Anterior cingulate cortex (tissue), 58 donors: Measurements from ENCODE around the gene GPNMB.
A peak's percentile ranks its signal among the peaks of the same experiment; 100 is the strongest.

Experiments
- DNase-seq, 58 donors: peaks; one replicate each; lab custom pipeline; 2025; lab: John Stamatoyannopoulos, UW

The GPNMB gene

DNA sequence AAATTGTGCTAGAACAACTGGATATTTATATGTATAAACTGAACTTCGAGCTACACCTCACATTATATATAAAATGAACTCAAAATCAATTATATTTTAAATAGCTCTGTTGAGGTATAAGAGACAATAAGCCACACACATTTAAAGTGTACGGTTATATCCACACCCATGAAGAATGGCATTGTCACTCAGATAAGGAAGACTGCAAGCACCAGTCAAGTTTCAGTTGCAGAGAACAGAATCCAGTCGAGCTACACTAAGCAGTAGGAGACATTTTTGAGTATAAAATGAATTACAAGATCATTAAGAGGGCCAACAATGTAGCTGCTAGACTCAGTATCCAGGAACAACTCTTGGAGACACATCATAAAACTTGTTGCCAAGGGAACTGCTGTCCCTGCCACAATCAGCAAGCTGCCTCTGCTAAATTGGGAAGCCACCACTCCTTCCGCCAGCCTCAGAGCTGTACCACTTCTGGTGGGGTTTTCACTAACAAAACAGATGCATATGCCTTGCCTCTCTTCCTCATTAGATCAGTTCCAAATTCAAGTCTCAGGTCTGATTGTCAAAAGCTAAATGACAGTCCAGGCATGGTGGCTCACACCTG is 19.6 kb upstream of the GPNMB start:
- peak in 38 of 58 donors; percentile 8 to 77 (median 40) for DNase-seq

DNA sequence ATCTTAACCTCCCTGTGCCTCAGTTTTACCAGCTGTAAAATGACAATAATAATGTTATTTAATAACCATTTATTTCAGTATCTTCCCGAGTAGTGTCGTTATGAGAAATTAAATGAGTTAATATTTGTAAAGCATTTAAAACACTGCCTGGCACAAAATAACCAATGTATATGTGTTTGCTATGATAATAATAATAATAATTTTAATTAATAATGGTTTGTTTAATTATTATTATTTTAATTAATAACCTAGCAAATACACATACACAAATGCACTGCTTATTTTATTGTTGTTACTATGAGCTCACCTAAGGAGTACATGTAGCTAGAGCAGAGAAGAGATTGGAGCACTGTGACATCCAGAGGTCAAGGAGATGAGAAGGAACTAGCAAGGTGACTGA is 18.2 kb upstream of the GPNMB start:
- no peak for DNase-seq

DNA sequence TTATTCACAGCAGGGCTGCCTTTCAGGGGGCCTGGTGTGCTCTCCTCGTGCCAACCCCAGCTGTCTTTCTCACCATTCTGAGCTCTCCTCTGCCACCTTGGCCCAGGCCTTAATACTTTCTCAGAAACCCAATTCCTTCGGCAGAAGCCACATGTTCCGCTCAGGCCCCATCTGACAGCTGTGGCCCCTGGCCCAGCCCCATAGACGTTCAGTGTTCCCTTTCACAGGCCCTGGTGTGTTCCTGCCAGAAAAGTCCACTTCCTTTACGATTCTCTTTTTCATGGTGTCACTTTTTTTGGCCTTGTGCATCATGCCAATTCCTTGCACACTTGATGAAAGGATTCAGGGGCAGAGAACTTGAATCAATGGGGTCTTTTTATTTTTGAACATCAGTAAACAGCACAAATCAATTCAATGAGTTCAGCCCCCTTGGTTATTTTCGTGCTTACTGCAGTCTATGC is 15.9 kb upstream of the GPNMB start:
- peak in 52 of 58 donors; percentile 8 to 83 (median 50) for DNase-seq

DNA sequence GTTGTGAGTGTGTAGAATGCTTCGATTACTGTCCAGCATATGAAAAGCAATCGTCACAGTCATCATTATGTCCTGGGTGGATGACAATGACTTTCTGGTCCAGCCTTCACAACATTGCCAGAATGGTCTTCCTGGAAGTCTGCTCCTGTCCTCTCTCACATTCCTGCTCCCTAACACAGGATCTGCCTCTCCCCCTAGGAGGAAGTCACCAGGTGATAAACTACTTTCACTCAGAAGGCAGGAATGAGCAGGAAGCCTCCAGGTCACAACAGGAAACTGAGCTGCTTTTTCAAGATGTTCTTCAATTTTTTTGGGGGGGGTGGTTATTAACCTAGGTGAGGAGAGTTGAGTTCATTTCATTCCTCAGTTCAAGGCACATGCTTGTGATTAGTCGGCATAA is 13.6 kb upstream of the GPNMB start:
- no peak for DNase-seq

DNA sequence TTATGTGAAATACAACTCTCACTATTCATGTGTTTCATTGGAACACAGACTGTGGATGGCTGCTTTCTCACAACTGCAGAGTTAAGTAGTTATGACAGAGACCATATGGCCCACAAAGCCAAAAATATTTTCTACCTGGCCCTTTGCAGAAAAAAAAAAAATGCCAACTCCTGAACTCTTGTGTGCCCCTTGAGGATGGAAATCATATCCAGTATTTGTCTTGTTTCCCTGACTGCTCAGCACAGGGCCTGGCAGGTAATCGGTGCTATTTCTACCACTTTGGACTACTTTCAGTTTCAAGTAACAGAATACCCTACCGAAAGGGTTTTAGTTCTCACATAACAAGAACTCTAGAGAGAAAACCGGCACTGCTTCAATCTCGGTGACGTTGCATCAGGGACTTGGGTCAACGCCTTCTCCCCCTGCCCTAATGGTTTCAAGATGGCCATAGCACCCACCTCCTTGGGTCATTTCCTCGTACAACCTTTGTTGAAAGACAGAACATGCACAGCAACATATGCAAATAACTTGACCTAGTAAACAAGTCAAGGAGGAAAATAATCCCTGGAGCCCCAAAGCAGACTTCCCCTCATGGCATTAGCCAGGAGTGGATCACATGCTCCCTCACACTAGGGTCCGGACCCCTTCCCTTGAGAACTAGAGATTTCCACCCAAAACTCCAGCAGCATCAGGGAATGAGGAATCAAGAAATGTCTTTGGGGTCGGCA is 11.8 kb upstream of the GPNMB start:
- no peak for DNase-seq

DNA sequence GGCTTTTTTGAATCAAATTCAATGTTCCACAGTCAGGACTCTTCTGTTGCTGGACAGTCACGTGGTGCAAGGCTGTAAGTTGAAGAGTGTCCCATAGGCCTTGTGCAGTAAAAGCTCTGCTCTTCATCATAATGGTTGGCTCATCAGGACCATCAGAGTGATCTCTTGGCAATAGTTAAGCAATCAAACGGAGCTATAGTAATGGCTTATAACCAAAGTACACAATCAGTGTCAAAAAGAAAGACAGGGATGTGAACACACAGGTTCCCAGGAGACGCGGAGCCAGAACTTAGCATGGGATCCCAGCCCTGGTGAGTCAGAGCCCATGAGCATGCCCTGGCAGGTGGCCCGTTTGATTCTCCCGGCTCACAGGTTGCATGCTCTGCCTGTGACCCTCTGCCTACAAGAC is 10.8 kb upstream of the GPNMB start:
- no peak for DNase-seq

DNA sequence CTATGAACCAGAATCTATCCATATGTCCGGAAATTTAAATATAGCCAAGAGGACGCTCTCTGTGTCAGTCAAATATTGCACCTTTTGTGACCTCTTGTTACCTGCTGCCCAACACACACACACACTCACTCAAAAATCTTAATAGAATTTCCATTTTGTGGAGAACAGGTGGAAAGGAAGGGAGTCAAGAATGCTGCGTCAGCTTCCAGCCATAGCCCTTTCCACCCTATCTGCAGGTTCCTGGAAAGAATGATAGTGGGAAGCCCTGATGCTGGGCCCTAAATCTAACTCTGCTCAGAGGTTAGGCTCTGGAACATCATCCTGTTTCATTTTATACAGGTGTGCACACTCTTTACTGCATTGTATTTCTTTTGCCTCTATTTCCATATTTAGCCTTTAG is 9.6 kb upstream of the GPNMB start:
- DNase-seq, result no peak

DNA sequence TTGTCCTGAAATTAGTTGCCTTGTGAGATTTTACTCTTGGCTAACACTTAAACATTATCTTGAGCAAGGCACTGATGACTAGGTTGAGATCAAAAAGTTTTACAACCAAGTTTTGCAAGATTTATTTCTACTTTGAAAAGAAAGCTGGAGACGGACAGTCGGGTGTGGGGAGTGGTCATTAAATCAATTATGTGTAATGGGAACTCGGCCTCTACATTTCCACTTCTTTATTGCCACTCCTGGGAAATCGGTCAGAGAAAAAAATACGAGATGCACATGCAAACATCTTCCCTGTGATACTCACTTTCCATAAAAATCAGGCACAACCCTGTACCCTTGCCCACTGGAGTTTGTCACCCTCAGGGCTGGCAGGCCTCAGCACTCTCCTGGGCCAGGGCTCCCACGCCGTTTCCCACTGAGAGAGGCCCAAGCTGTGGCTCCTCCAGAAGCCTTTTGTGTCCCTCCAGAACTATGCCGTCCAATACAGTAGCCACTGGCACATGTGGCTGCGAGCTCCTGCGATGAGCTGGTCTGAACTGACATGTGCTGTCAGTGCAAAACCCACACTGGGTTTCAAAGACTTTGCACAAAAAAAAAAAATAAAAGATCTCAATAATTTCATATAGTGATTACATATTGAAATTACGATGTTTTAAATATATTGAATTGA is 7.5 kb upstream of the GPNMB start:
- DNase-seq, result no peak

DNA sequence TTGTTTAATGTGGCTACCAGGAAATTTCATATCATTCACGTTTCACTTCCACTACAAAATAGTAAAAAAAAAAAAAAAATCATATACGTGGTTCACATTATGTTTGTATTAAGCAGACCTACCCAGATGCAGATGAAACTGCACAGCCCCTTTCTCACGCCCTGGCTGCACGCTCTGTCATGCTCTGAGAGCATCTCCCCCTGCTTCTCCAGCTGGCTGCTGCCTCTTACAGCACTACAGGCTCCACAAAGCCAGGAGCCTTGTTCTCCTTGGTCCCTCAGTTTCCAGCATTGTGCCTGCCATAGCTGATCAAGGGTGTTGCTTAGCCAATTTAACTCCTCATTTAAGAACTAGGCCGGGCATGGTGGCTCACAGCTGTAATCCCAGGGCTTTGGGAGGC is 6.9 kb upstream of the GPNMB start:
- DNase-seq, result no peak

DNA sequence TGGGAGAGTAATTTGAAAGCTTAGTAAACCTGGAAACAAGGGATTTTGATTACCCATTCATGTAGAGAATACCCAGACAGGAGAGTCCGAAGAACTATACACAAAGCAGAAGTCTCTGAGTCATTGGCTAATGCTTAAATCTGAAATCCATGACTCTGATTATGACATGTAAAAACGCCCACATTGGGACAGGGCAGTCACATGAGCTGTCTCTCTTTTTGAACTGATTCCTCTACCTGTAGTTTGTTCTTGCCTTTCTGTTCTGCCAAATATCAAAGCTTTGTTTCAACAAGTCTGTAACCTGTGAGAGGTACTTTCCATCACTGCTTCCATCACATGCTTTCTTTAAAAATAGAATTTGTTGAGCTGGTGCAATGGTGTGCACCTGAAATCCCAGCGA is 4.3 kb upstream of the GPNMB start:
- no peak for DNase-seq

DNA sequence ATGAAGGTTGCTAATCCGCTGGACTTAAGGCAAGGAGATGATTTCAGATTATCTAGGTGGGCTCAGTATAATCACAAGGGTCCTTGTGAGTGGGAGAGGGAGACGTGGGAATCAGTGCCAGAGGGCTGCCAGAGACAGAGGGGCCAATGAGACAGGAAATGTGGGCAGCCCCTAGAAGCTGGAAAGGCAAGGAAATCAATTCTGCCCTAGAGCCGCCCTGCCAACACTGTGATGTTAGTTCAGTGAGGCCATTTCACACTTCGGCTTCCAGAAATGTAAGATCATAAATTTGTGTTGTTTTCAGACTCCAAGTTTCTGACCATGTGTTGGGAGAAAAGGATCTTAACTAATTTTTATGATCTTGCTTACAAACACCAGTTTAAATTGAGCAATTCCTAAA is 3.6 kb upstream of the GPNMB start:
- DNase-seq, result no peak

DNA sequence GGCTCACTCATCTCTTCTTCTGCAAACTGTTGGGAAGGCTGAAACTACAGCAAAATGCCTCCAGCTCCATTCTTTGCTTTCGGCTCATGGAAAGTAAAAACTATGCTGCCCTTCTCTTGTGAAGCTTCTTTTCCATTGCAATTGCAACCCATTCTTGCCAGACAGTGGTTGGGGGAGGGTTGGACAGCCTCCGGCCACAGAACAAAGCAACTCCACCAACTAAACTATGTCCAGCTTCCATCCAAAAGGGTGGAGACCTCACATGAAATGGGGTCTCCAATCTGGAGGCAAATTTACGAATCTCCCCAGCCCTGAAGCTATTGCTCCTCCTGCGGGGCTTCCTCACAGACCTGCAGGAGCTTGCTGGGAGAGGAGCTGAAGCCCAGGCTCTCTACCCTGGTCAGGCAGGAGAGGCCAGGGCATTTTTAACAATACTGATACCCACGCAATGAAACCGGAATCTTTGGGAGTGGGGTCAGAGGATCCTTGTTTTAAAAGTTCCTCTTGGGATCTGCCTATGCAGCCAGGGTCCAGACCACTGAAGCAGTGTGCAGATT is 549 bp downstream of the GPNMB start:
- no peak for DNase-seq

DNA sequence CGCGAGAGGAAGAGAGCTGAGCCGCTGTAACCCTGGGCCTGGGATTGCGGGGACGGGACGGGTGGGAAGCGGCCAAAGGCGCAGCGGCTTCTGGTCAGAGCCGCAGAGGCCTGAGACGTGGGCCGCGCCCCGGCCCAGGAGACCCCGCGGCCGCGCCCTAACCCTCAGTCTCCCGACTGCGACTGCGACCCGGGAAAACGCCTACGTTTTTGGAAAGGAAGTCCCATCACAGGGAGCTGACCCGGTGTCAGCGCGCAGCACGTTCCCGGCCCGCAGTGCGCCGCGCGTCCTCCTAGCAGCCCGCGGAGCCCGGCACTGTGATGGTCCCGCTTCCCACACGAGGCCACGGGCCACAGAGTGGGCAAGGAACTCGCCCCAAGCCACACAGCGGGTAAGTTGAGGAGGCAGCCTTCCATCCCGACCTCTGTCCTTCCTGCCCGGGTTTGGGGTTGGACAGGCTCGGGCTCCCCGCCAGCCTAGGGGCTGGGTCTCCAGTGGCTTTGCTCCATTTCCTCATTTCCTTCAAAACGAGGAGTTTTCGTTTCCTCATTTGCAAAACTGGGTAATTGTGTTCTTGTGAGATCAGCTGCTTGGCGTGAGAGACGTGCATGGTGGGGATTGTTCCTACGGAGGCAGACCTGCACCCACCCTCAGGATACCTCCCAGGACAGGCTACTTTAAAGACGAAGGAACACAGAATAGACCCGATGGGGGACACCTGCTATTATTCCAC is 1.2 kb downstream of the GPNMB start:
- DNase-seq, result peak in 17 of 58 donors; percentile 7 to 38 (median 23)

DNA sequence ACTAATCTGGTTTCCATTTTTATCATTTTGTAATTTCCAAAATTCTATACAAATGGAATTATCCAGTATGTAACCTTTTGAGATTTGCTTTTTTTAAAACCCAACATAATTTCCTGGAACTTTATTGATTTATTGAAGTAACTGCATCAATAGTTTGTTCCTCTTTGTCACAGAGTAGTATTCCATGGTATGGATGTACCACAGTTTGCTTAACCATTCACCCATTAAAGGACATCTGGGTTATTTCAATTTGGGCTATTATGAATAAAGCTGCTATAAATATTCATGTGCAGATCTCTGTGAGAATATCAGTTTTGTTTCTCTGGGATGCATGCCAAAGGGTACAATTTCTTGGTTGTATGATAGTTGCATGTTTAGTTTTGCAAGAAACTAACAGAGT is 2.9 kb downstream of the GPNMB start:
- DNase-seq, result no peak

DNA sequence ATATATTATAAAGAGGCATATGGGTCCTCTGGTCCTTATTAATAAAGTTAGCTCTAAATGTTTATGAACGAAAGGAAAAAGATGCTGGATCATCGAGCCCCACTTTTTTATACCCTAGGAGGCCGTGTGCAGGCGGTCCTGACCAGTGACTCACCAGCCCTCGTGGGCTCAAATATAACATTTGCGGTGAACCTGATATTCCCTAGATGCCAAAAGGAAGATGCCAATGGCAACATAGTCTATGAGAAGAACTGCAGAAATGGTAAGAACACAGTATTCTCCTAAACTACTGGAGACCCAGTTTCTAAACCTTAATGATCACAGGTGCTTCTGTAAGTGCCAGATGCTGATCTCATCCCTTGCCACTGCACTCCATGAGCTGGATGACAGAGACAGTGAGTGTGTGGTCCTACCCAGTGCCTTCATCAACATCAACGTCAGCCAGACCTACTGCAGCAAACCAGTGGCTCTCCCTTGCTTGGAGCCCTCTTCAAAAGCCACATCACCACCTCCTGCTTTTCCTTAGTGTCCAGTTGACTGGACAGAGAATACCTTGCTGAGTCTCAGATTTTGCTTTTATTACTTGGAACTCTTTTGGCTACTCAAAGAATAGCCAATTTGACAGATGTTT is 7.6 kb downstream of the GPNMB start:
- no peak for DNase-seq

DNA sequence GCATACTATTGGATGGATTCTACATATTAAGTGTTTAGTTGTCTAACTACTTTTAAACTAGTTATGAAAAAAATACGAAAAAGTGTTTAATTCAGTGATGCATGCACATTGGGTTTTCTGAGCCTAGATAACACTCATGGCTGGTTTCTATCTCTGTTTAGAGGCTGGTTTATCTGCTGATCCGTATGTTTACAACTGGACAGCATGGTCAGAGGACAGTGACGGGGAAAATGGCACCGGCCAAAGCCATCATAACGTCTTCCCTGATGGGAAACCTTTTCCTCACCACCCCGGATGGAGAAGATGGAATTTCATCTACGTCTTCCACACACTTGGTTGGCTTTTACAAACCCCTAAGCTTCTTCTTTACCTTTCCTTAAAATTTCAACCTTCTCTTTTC is 10.2 kb downstream of the GPNMB start:
- DNase-seq, result no peak

DNA sequence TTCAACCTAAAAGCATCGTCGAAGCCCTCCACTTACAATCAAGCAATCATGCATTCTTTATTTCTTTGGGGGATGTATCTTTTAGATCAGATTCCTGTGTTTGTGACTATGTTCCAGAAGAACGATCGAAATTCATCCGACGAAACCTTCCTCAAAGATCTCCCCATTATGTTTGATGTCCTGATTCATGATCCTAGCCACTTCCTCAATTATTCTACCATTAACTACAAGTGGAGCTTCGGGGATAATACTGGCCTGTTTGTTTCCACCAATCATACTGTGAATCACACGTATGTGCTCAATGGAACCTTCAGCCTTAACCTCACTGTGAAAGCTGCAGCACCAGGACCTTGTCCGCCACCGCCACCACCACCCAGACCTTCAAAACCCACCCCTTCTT is 13.8 kb downstream of the GPNMB start:
- DNase-seq, result no peak

DNA sequence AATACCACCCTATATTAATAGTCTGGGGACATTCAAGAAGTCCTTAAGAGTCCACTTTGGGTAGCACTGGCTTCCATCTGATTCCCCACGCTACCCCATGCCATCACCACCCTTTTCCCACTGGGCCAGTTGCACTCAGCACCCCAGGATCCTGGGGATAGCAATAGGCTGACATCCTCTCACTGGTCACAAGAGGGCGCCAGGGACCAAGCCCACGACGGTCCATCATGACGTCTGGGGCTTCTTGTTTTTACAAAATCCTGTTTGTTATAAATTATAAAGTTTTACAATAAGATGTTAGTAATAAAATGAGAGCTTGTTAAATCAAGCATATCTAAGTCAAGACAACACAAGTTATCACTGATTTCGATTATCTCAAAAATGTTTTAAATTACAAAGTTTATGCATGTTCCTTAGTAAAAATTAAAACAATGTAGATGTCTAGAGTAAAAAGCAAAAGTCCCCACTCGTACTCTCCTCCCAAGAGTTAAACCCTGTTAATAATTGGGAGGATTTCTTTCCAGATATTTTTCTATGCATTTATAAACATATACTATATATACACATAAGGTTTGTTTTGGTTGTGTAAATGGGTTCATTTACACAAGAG is 15.4 kb downstream of the GPNMB start:
- peak in 30 of 58 donors; percentile 2 to 55 (median 14) for DNase-seq

DNA sequence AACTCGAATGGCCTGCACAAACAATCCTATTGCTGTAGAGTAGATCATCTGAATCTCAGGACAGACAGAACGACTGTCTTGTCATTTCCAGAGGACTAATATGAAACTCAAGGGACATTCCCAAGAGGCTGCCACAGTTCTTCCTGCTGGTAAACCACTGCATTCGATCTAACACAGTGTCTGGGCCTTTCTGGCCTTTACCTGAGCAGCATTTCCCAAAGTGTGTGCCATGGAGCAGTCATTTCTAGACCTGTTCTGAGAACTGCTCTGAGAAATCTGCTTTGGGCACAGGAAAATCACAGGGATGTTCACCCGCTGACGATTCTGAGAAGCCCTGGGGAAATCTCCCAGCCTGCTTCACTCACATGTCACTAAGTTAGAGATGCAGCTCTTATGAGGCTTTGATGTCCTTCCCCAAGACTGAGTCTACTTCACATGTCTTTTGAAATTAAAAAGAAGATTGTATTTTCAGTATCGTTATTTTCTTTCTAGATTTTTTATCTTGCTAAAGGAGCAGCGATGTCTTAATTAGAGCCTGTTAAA is 18.4 kb downstream of the GPNMB start:
- no peak for DNase-seq

DNA sequence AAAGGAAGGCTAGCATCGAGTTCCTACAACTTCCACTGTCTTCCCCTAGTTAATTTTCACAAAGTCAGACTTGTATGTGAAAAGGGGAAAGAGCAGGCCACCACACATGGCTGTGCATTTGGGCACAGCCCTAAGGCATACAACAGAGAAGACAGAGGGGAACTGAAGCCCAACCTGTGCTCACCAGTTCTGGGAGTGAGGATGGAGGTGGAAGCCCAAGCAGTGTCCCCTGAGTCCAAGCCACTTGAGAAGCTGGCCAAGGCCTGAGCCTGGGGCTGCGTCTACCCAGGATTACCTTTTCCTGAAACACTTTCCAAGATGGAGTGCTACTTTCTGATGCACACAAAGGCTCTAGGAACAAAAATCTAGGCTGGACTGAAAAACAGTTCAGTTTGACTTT is 20.3 kb downstream of the GPNMB start:
- no peak for DNase-seq
